Measurements from ENCODE around the gene MEIS1. TPM values are rescaled to one million over a fixed set of nuclear protein-coding genes. Genes with fewer than 3 reads are reported as not detected.

MEIS1 gene
- polyA plus RNA-seq, 5 donors = 145 to 178 (median 167) TPM

DNA sequence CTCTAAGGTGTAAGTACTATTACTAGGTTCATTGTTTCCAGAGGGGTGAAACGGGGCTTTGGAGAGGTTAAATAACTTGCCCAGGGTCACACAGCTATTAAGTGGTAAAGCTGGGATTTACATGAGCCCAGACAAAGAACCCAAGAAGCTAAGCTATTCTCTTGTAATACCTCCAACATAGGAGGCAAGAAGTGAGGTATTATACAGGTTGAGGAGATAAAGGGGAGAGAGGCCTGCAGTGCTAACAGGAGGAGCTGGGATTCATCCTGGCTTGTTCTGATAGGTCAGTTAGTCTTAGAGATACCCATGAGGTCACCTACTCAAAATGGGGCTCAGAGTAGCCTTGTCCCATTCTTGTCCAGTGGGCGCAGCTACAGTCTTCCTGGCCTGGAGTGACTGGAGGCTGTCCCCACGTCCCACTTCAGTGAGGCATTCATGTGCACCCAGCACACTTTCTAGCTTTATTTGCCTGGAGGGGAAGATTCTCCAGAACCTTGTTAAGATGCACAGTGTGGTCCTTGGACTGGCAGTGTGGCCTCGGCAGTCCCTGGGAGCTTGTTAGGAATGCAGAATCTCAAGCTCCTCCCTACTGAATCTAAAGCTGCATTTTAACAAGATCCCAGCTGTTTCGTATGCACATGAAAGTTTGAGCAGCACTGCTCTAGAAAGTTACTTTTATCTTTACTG, 63.5 kb downstream of the MEIS1 start:
- DNase-seq = no peak

DNA sequence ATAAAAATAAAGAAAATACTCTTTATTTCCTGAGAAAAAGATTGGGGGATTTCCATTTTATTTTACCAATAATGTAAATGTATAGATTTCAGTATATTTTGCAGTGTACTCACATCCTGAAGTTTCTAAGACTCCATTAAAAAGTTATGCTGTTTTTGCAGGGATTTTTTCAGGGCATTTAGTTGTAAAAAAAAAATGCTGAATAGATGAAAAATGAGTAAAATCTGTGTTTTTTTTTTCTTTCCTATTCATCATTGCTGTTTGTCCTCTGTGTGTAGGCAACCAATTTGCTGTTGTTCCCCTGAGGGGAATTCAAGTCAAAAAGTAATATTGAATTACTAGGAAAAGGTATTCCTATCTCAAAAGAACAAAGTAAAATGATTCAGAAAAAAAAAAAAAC, 66.3 kb downstream of the MEIS1 start:
- no peak for DNase-seq

DNA sequence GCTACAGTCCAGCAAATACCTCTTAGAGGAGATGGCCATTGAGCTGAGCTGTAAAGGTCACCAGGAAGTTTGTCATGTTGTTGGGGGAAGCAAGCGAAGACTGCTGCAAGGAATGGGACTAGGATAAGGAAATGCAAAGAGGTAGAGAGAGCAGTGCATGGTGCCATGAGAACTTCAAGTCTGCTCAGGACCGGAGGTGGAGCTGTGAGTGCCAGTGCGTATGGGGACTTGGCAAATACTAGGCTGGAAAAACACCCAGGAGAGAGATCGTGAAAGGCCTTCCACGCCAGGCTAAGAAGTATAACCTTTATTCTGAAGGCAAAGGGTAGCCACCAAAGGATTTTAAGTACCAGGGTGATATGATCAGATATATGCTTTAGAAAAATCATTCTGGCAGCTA, 71.3 kb downstream of the MEIS1 start:
- no peak for DNase-seq

DNA sequence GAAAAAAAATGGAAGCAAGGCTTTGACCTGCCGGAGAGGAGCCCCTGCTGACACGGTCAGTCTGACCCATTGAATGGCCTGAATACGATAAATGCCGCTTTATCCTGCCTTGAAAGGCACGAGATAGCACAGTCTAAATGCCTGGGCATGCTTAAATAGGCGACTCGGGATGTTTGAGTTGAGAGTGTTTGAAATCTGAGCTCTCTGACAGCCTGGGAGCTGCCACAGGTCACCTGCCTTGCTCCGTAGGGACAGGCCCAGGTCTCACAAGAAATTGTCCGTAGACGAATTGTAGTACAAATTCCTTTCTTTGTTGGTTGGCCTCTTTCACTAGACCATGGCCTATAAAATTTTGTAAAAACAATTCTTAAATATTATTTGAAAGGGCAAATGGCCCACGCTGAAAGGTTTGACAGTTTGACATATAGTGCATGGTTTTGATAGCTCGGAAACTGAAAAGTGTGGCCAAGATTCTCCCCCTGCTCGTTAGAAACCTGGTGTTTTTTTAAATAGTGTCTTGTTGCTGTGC, 72.8 kb downstream of the MEIS1 start:
- DNase-seq = no peak

DNA sequence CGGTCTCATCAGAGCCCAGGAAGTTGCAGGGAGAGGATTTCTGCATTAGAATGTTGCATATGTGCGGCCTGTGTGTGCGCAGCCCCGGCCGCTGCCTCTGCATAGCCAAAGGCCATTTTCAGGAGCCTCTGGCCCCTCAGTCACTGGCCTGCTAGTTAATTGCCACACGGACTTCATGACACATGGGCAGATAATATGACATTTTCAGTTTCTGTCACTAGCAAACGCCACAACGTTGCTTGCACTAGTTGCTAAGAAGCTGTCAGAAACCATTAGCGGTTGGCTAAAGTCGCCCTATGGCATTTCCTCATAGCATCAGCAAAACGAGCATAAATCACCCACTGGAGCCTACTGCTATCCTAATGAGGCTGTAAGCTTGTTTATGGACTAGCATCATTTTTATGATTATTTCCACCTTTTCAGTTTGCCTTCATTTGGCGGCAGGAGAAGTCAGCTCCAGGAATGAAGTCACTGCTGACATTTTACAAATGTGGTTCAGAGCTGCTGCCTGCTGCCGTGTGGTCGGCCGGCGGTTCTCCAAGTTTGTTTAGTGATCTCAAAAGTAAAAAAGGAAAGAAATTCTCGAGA, 73.7 kb downstream of the MEIS1 start:
- DNase-seq = no peak

DNA sequence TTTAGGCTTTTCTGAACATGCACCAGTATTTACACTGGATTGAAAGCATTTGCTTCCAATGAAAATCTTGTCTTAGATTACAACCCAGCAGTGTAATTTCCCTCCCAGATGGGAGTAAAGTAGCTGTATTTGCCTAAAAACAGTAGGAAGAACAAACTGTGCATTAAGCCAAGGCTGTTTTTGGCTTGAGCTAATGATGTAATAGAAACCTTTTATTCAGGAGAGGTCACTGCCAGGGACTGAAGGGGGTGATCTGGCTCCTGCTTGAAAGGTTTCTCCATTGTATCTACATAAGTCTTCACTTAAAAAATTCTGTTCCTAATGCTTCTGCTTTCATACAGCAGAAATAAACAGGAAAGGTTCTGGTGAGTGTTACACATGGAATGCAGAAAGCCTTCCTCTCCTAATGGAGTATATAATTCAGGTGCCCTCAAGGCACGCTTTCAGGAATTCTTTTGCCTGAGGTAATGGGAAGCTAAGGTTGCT, 74.4 kb downstream of the MEIS1 start:
- no peak for DNase-seq

DNA sequence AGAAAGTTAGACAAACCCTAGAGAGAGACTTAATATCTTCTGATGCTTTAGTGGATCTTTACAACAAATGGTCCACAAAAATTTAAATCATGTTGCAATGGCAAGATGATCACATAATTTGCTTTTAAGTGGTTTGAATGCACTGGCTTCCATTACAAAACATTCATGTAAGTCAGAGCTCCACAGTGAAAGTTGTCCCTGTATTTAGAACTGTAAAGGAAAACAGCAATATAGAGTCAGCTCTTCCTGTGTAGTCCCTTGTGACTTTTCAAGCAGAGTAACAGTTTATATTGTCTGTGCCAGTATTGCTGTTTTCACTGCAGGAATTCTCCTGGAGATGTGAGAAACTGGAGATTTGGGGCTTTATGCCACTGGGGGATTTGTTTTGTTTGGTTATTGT, 77.7 kb downstream of the MEIS1 start:
- no peak for DNase-seq

DNA sequence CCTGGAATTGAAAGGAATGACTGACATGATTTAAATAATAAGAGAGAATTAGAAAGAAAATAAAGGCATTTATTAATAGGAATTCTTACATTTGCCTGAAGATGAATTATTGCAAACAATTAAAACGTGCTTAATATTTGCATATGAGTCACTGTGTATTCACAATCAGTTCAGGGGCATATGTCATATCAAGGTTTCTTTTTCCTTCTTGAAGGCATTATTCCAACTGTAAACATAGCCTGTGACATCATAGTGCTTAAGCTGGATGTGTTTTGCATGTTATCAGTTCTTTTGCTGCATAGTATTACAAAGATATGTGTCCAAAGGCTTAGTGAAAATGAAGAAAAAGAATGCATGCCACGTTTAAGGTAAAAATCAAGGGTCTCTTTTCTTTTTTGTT, 80.8 kb downstream of the MEIS1 start:
- DNase-seq = no peak

DNA sequence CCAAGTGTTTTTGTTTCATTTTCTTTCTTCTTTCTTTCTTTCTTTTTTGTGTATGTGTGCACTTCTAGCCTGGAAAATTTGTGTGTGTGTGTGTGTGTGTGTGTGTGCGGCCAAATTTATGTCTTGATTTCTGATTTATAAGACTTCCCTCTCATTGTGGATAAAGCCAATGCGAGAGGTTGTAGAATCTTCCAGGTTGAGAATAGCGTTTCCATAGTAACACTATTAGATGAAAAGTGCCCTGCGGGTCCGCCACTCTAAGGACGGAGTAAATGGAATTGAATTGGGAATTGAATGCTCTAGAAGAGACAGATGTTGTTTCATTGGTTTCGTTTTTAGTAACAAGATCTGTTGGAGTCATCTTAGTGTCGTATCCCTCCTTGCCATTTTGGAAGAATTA, 81.6 kb downstream of the MEIS1 start:
- no peak for DNase-seq

DNA sequence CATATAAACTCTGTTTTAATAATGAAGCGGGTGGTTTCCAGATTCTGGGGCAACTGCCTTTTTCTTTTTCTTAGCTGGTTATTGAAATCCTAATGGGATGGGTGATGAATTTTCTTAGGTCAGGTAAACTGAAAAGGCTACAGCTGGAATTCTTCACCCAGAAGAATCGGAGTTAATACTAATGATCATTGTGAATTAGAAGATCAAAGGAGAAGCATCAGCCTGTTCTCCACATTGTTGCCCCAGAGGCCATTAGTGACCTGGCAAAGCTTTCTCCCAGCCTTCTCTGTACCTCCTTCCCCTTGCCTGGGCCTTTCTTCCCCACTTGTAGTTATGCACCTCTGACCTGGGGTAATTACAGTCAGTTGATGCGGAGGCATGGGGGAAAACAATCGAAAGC, 82.8 kb downstream of the MEIS1 start:
- DNase-seq = no peak

DNA sequence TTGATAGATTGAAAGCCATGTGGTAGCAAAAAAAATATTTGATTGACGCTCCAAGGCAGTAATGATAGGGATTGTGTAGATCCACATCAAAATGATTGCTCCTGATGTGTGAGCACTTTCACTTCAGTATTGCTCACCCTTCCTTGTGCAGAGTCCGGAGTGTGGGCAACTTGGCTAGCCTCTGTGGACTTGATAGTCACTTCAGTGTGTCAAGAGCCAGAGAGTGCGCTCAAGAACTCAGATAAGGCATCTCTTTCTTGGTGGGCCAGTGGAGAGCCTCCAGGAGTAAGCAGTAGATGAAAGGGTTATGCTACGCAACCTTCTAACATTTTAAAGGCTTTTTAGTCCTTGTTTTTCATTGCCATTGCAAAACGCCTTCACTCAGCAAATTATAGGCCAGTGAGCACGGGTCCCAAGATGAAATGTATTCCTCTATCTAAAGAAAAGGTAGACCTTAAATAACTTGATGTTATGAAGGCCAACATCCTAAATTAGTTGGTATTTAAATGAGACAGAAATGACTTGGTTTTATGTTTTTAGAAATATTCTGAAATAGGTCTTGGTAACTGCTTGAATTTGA, 84.4 kb downstream of the MEIS1 start:
- DNase-seq = no peak

DNA sequence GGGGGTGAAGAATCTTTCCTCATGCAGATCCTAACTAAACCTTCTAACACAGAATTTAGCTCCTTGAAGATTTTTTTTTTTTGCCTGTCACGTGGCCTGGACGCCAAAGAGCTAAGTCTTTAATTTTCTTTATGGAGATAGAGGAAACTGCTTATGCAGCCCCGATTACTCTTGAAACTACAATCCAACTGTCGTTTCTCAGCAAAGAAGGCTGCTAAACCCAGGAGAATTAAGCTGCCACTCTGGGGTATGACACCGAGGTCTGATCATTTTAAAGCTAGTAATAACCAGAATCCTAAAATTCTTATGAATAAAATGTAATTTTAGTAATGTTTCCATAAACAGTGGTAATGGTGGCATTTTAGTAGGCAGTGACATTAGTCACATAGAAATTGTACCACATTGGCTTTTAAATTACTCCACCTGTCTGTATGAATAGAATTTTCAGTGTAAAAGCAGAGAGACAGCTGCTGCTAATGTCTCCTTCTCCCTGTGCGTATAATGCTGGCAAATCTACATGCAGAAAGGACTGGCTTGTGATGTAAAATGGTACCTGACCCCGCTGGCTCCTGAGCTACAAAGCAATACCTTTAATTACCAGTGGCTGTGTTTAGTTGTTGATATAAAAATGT, 86.5 kb downstream of the MEIS1 start:
- DNase-seq = no peak

DNA sequence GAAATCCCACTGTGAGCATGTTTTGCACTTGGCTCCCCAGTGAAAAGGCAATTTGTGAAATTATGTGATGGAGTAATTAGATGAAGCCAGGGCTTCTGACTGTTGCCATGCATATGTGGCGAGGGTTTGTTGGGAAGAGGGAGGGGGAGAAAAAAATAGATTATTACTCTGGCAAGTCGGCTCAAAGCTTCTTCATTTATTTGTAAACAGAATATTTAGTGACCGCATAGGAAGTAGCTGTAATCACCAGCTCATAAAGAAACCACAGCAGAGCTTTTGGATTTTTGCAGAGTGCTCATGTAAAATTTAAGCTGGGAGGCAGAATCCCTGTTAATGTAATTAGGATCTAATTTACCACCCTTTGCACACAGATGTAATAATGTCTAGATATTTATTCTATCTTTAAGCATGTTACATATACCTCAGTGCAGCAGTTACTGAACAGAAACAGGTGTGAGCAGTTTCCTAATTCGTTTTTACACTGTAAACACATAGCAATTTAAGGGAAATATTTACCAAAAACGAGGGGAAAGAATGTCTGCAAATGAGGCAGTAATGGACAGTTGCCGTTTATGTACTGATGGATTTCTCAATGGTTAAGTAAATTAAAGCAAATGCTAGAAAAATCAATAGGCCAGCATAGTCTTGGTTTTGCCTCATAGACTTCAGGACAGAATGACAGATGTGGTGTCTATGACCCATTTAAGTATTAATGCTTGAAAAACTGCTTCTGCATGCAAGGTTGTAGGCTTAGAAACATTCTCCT, 87.9 kb downstream of the MEIS1 start:
- DNase-seq = no peak

DNA sequence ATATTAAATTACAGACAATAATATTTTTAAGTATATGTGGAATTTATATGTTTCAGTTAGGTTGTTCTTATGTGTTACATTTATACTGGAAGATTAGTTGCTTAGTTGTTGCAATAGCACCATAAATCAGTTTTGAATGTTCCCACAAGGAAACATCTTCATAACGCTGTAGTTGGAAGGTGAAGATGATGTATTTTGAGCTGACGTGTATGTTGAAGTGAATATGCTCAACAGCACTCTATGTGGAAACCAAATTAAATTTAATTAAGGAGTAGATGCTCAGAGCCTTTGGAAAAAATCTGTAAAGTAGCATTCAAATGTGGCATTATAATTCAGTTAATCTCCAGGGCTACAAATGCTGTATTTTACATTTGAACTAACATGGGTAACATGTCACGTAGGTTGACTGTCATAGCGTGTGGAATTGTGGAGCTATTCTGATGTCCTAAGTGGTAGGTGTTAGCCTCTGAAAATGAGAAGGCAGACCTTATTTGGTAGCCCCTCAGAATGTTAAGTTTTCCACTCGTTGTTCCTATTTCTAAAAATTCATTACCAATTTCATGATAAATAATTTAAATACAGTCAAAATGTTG, 88.5 kb downstream of the MEIS1 start:
- DNase-seq = no peak

DNA sequence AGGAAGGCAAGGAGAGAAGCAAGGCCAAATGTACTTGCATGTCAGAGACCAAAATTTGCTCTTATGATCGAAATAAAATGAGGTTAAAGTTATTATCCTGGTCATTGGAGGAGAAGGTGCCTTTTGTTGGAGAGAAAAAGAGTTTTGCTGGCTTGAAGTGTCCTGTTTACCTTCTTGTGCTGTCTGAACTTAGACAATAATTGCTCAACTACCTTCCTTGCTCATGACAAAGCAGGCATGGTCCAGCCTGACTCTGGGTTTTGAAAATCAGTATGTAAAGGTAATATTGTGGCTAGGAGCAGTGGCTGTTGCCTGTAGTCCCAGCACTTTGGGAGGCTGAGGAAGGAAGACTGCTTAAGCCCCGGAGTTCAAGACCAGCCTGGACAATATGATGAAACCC, 89.1 kb downstream of the MEIS1 start:
- no peak for DNase-seq

DNA sequence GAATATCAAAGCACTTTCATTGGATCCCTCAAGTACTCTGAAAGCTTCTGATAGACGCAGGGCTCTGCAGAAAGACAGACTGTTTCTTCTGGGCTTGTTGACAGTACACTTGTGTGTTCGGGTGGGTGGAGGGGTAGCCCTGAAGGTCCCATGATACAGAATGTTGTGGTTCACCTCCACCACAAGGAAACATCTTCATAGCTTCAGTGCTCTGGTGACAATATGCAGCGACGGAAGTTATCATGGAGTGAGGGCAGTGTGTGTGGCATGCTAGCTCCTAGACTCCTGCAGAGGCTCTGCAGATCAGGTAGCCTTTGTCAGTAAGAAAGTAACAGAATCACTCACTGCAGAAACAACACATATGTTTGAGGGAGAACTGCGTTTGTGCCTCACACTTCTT, 90.7 kb downstream of the MEIS1 start:
- no peak for DNase-seq

DNA sequence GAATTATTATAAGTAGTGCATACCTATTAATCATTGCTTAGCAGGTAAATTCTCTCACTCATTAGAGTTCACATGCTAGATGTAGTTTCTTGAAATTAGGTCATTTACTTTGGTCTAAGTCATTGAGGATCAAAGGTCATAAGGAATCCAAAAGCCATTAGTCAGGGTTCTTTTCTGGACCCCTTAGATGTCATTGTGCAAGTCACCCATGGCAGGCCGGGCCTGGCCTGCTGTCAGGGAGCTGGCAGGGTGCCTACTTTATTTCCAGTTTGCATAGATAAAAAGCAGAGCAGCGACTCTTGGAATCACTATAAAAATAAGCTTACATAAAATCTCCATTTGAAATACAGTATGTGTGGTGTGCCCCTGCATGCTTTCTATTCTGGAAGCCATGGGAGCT, 91.3 kb downstream of the MEIS1 start:
- peak in 1 of 2 donors; percentile 41 for DNase-seq

DNA sequence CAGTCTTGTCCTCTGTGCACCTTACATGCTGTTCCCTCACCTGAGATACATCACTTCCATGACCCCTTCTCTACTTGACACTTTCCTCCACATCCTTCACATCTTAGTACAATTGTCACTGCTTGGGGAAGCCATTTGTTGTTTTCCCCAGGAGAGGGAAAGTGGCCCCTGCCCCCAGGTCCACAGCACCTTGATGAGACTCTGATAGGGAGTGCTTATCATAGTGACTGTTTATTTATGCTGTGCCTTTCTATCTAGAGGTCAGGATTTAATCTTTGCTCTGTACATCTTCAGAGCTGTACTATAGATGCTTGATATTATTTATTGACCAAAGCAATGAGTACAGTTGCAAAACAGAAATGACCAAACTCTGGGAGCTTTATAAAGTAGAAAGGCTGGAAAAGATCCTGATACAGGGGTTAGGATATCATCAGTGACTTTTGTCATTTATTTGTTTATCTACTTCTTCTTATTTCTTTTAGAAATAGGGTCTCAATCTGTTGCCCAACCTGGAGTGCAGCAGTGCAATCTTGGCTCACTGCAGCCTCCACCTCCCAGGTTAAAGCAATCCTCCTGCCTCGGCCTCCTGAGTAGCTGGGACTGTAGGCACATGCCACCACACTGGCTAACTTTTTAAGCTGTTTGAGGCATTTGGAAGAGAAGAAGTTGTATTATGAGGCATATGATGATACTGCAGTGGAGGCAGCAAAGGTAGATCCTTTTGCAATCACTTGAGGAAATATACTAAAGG, 94.2 kb downstream of the MEIS1 start:
- DNase-seq = no peak

DNA sequence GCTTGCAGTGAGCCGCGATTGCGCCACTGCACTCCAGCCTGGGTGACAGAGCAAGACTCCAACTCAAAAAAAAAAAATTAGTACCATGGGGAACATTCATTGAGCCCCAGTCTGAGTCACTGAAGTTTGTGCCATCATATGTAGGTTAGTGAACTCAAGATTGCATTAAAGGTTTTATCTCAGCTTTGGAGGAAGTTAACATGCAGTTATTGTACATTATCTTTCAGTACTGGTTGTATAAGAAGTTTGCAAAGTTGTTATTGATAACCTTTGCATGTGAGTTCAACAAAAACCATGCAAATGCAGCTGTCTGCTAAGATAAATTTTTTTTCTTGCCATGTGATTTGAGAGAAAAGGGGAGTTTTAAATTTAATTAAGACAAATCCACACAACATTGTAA, 95.7 kb downstream of the MEIS1 start:
- DNase-seq = no peak

DNA sequence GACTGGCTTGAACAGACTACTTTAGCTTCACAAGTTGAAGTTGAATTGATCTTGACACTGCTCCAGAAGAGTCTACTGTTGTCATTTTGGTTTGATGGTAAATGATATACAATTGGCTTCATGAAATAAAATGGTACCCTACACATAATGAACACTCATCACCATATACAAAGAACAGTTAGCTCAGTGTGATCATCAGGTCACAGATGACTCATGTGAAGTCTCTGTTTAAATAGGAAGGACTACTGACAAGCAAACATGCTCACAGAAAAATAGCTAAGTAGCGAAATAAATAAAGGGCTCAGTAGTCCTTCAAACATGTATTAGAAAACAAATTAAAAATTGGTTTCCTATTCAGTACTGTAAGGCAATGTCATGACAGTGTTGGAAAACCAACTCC, 96.2 kb downstream of the MEIS1 start:
- no peak for DNase-seq

DNA sequence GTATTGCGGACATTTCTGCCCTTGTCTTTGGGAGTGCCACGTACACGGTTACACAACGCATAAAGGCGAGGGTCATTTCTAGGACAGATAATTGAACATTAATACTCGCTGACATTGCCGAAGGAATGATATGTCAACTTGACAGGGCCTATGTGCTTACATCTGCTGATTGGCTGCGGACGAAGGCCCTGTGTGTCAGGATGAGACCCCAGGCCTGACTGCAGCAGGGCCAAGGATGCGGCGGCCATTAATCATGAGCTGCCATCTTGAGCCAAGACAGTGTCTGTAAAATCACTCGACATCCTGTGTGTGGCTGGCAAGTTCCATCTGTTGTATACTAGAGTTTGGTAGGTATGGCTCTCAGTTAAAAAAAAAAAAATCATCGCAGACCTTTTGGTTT, 96.6 kb downstream of the MEIS1 start:
- DNase-seq = no peak
